Natural killer cell treated with Interleukin-12 subunit alpha and Interleukin-12 subunit beta and Interleukin-15 and Interleukin-18, amount 100 ng/mL, for 72 hours (primary cell): ENCODE measurements around the gene SLC13A2. TPM values are rescaled to one million over a fixed set of nuclear protein-coding genes. Genes with fewer than 3 reads are reported as not detected.
A peak's percentile ranks its signal among the peaks of the same experiment; 100 is the strongest.

ENCODE experiments used
- ATAC-seq, 2 donors: fragments of 150-1000 bp; cut with Tn5 transposase in 1 of 2; sonication (Bioruptor Pico), chemical (Tn5 transposase) in 1 of 2; 2 replicates each; pipeline ENCODE4 v1.10.0; 2021
- DNase-seq: peaks from one replicate; pipeline ENCODE4 v3.0.0; 2022; ENCODE audit warnings: low spot score
- H3K27ac Mint-ChIP-seq, 2 donors: 1 replicate in 1 of 2; 2 replicates in 1 of 2; pipeline ENCODE4 v1.8.0; 2022; ENCODE audit warnings: mixed read lengths in 2 of 2, mild to moderate bottlenecking in 1 of 2, moderate library complexity in 1 of 2
- H3K27me3 Mint-ChIP-seq, 2 donors: 1 replicate in 1 of 2; 2 replicates in 1 of 2; pipeline ENCODE4 v1.8.0; 2022; ENCODE audit warnings: mixed read lengths in 2 of 2
- H3K36me3 Mint-ChIP-seq: one replicate; pipeline ENCODE4 v1.8.0; 2022; ENCODE audit warnings: mixed read lengths
- H3K4me1 Mint-ChIP-seq, 2 donors: 1 replicate in 1 of 2; 2 replicates in 1 of 2; pipeline ENCODE4 v1.8.0; 2022; ENCODE audit warnings: low read depth in 2 of 2, mixed read lengths in 2 of 2, mild to moderate bottlenecking in 1 of 2
- H3K4me3 Mint-ChIP-seq: one replicate; pipeline ENCODE4 v1.8.0; 2022; ENCODE audit warnings: mixed read lengths
- H3K9me3 Mint-ChIP-seq: 2 replicates; pipeline ENCODE4 v1.8.0; 2022; ENCODE audit warnings: mixed read lengths
- total RNA-seq, 2 donors: library from RNA; stranded (reverse); gene quantifications; one replicate each; pipeline ENCODE4 v1.2.3, GENCODE V29; 2022

The SLC13A2 gene
- total RNA-seq, 2 donors from 2014 or later = not detected

- ATAC-seq = no peak
- no peak overlapping the region for H3K27ac Mint-ChIP-seq
- no peaks in the 10 kb centered on the region for H3K9me3 Mint-ChIP-seq
- no peak overlapping the region for H3K4me3 Mint-ChIP-seq
- no peaks in the 10 kb centered on the region for H3K36me3 Mint-ChIP-seq
- DNase-seq = no peak
- no peaks in the 10 kb centered on the region for H3K27me3 Mint-ChIP-seq
- no peaks in the 10 kb centered on the region for H3K4me1 Mint-ChIP-seq
Observed at GRCh38 chr17:28534740-28535375, 61.4 kb downstream of the SLC13A2 start.

GRCh38 chr17:28536532-28537218, 63.2 kb downstream of the SLC13A2 start:
- Mint-ChIP-seq H3K27ac (no peak overlapping the region), H3K4me3 (no peak overlapping the region), H3K27me3 (no peaks in the 10 kb centered on the region), H3K4me1 (no peaks in the 10 kb centered on the region), H3K36me3 (no peaks in the 10 kb centered on the region), H3K9me3 (no peaks in the 10 kb centered on the region)
- DNase-seq (no peak), ATAC-seq (no peak)

GRCh38 chr17:28537219-28537610, 63.8 kb downstream of the SLC13A2 start:
- DNase-seq = no peak
- H3K27me3 Mint-ChIP-seq = no peaks in the 10 kb centered on the region
- H3K4me1 Mint-ChIP-seq = no peaks in the 10 kb centered on the region
- H3K4me3 Mint-ChIP-seq = no peak overlapping the region
- no peaks in the 10 kb centered on the region for H3K9me3 Mint-ChIP-seq
- no peak overlapping the region for H3K27ac Mint-ChIP-seq
- ATAC-seq = no peak
- H3K36me3 Mint-ChIP-seq = no peaks in the 10 kb centered on the region

GRCh38 chr17:28538296-28538895, 65.0 kb downstream of the SLC13A2 start:
- Mint-ChIP-seq H3K36me3 (no peaks in the 10 kb centered on the region), H3K4me3 (no peak overlapping the region), H3K4me1 (no peaks in the 10 kb centered on the region), H3K9me3 (no peaks in the 10 kb centered on the region), H3K27ac (peak overlapping the region in 1 of 2 donors; percentile 39), H3K27me3 (no peaks in the 10 kb centered on the region)
- no peak for DNase-seq
- no peak for ATAC-seq

GRCh38 chr17:28540231-28540630, 66.8 kb downstream of the SLC13A2 start:
- DNase-seq = no peak
- Mint-ChIP-seq H3K36me3 (no peaks in the 10 kb centered on the region), H3K27ac (no peak overlapping the region), H3K27me3 (no peaks in the 10 kb centered on the region), H3K4me1 (peaks cover 0 to 5% of the 10 kb centered on the region in 2 donors), H3K4me3 (no peak overlapping the region), H3K9me3 (no peaks in the 10 kb centered on the region)
- ATAC-seq = no peak

GRCh38 chr17:28541439-28541838, 68.0 kb downstream of the SLC13A2 start:
- peaks cover 0 to 5% of the 10 kb centered on the region in 2 donors for H3K4me1 Mint-ChIP-seq
- H3K27me3 Mint-ChIP-seq = no peaks in the 10 kb centered on the region
- no peaks in the 10 kb centered on the region for H3K36me3 Mint-ChIP-seq
- DNase-seq = no peak
- no peaks in the 10 kb centered on the region for H3K9me3 Mint-ChIP-seq
- H3K27ac Mint-ChIP-seq = no peak overlapping the region
- ATAC-seq = no peak
- no peak overlapping the region for H3K4me3 Mint-ChIP-seq

GRCh38 chr17:28544402-28545140, 71.1 kb downstream of the SLC13A2 start:
- Mint-ChIP-seq H3K27ac (no peak overlapping the region), H3K4me3 (no peak overlapping the region), H3K27me3 (no peaks in the 10 kb centered on the region), H3K36me3 (peaks cover 5% of the 10 kb centered on the region), H3K9me3 (no peaks in the 10 kb centered on the region), H3K4me1 (peaks cover 20 to 27% of the 10 kb centered on the region in 2 donors)
- no peak for ATAC-seq
- peak; percentile 32 for DNase-seq

GRCh38 chr17:28545141-28545503, 71.7 kb downstream of the SLC13A2 start:
- no peak for DNase-seq
- H3K9me3 Mint-ChIP-seq = no peaks in the 10 kb centered on the region
- H3K27me3 Mint-ChIP-seq = no peaks in the 10 kb centered on the region
- no peak overlapping the region for H3K4me3 Mint-ChIP-seq
- no peak for ATAC-seq
- peaks cover 25 to 32% of the 10 kb centered on the region in 2 donors for H3K4me1 Mint-ChIP-seq
- peak overlapping the region in 1 of 2 donors; percentile 9 for H3K27ac Mint-ChIP-seq
- peaks cover 5% of the 10 kb centered on the region for H3K36me3 Mint-ChIP-seq

- DNase-seq (peak; percentile 44), ATAC-seq (no peak)
- no peaks in the 10 kb centered on the region for H3K27me3 Mint-ChIP-seq
- no peak overlapping the region for H3K4me3 Mint-ChIP-seq
- peak overlapping the region in 1 of 2 donors; percentile 9 for H3K27ac Mint-ChIP-seq
- peaks cover 33 to 38% of the 10 kb centered on the region in 2 donors for H3K4me1 Mint-ChIP-seq
- H3K9me3 Mint-ChIP-seq = no peaks in the 10 kb centered on the region
- H3K36me3 Mint-ChIP-seq = peaks cover 5% of the 10 kb centered on the region
Observed at GRCh38 chr17:28545787-28546415, 72.5 kb downstream of the SLC13A2 start.

- no peaks in the 10 kb centered on the region for H3K27me3 Mint-ChIP-seq
- H3K9me3 Mint-ChIP-seq = no peaks in the 10 kb centered on the region
- H3K36me3 Mint-ChIP-seq = peaks cover 5% of the 10 kb centered on the region
- no peak for ATAC-seq
- no peak for DNase-seq
- H3K4me1 Mint-ChIP-seq = peaks cover 43 to 50% of the 10 kb centered on the region in 2 donors
- H3K4me3 Mint-ChIP-seq = peak overlapping the region; percentile 41
- peak overlapping the region; percentile 93 to 94 for H3K27ac Mint-ChIP-seq
Observed at GRCh38 chr17:28547096-28547622, 73.7 kb downstream of the SLC13A2 start.

Other genes starting within 250 kb of the SLC13A2 start
- 10 to 100 TPM; 30.7 to 60.4 TPM for gene TMEM97, start 154.4 kb upstream of the SLC13A2 start, total RNA-seq
- gene IFT20, start 138.2 kb upstream of the SLC13A2 start, total RNA-seq = 10 to 100 TPM; 17.7 to 18.2 TPM
- gene TNFAIP1, start 137.9 kb upstream of the SLC13A2 start, total RNA-seq = 10 to 100 TPM; 20.4 to 24.9 TPM
- gene POLDIP2, start 116.1 kb upstream of the SLC13A2 start, total RNA-seq = 100 to 1,000 TPM in 1 of 2 donors, 10 to 100 TPM in 1; 74.9 to 122 TPM
- gene SEBOX, start 108.4 kb upstream of the SLC13A2 start, total RNA-seq = not detected
- gene VTN, start 103.3 kb upstream of the SLC13A2 start, total RNA-seq = 1 to 10 TPM in 1 of 2 donors, under 1 TPM in 1; 0.52 to 1.3 TPM
- gene SARM1, start 102.0 kb upstream of the SLC13A2 start, total RNA-seq = 10 to 100 TPM; 29.4 to 46.2 TPM
- 1 to 10 TPM; 3.2 to 8.1 TPM for gene SLC46A1, start 67.4 kb upstream of the SLC13A2 start, total RNA-seq
- not detected for gene FOXN1, start 32.7 kb downstream of the SLC13A2 start, total RNA-seq
- gene UNC119, start 79.0 kb downstream of the SLC13A2 start, total RNA-seq = 100 to 1,000 TPM; 104 to 135 TPM
- gene PIGS, start 97.9 kb downstream of the SLC13A2 start, total RNA-seq = 10 to 100 TPM; 74.9 to 93.2 TPM
- gene ALDOC, start 103.3 kb downstream of the SLC13A2 start, total RNA-seq = 100 to 1,000 TPM in 1 of 2 donors, 10 to 100 TPM in 1; 36.8 to 164 TPM
- gene SPAG5, start 125.4 kb downstream of the SLC13A2 start, total RNA-seq = 100 to 1,000 TPM in 1 of 2 donors, 10 to 100 TPM in 1; 80.7 to 198 TPM
- gene RSKR, start 140.5 kb downstream of the SLC13A2 start, total RNA-seq = 100 to 1,000 TPM in 1 of 2 donors, 10 to 100 TPM in 1; 34.4 to 108 TPM
- gene BLTP2, start 171.5 kb downstream of the SLC13A2 start, total RNA-seq = 100 to 1,000 TPM; 184 to 422 TPM
- gene SDF2, start 188.3 kb downstream of the SLC13A2 start, total RNA-seq = 10 to 100 TPM; 36.1 to 65.2 TPM
- 100 to 1,000 TPM; 118 to 133 TPM for gene SUPT6H, start 188.6 kb downstream of the SLC13A2 start, total RNA-seq
- 1 to 10 TPM; 3.7 to 4.6 TPM for gene PROCA1, start 238.2 kb downstream of the SLC13A2 start, total RNA-seq
- gene RAB34, start 244.2 kb downstream of the SLC13A2 start, total RNA-seq = 10 to 100 TPM in 1 of 2 donors, 1 to 10 TPM in 1; 8.5 to 25.7 TPM
- 1,000 to 10,000 TPM; 1,264 to 1,439 TPM for gene RPL23A, start 246.3 kb downstream of the SLC13A2 start, total RNA-seq